Muscle of leg (tissue), 11 donors: Measurements from ENCODE around the gene SDHA. TPM values are rescaled to one million over a fixed set of nuclear protein-coding genes. Genes with fewer than 3 reads are reported as not detected.
"Not testable (repeated sequence)": the region's sequence is repeated elsewhere in the genome, so short reads cannot be mapped to it uniquely, and the experiment has no call there.

ENCODE experiments used
- DNase-seq: peaks from one replicate; pipeline ENCODE4 v3.0.0; 2013
- H3K27ac ChIP-seq: one replicate; pipeline ENCODE4 v1.5.1; 2013; ENCODE audit warnings: mild to moderate bottlenecking, low read length, control low read depth
- H3K27me3 ChIP-seq: one replicate; pipeline ENCODE4 v1.6.1; 2013; ENCODE audit warnings: low read length; ENCODE audit not compliant: control insufficient read depth, insufficient read depth
- H3K36me3 ChIP-seq: one replicate; pipeline ENCODE4 v1.6.1; 2013; ENCODE audit warnings: low read length; ENCODE audit not compliant: control insufficient read depth, insufficient read depth
- H3K4me1 ChIP-seq: one replicate; pipeline ENCODE4 v1.6.1; 2013; ENCODE audit warnings: low read length; ENCODE audit not compliant: control insufficient read depth, insufficient read depth
- H3K4me3 ChIP-seq: one replicate; pipeline ENCODE4 v1.5.1; 2013; ENCODE audit warnings: low read length, control low read depth
- H3K9me3 ChIP-seq: replicated peaks from 2 replicates; pipeline ENCODE4 v1.6.1; 2013; ENCODE audit warnings: low read depth, low read length; ENCODE audit not compliant: control insufficient read depth
- WGBS: methylation state at CpG from one replicate; pipeline ENCODE4 v1.1.5; 2013; ENCODE audit warnings: missing lambda C conversion rate; ENCODE audit not compliant: insufficient coverage; 5-methylcytosine and 5-hydroxymethylcytosine counted together
- polyA plus RNA-seq, 8 donors: library from polyadenylated mRNA; unstranded; fragments of 120-200 nt; gene quantifications; one replicate each; pipeline versions ENCODE4 v1.2.1 to v1.2.3, GENCODE V29; 2013; ENCODE audit warnings: inconsistent platforms in 1 of 8, low replicate concordance in 1 of 8; ENCODE audit not compliant: insufficient read length in 8 of 8, insufficient read depth in 1 of 8
- total RNA-seq: library from RNA; stranded (reverse); fragments of 120-200 nt; gene quantifications from one replicate; pipeline ENCODE4 v1.2.4, GENCODE V29; 2013

Gene SDHA
- total and polyA plus RNA-seq, 9 donors = 86.9 to 110 (median 102) TPM

DNA sequence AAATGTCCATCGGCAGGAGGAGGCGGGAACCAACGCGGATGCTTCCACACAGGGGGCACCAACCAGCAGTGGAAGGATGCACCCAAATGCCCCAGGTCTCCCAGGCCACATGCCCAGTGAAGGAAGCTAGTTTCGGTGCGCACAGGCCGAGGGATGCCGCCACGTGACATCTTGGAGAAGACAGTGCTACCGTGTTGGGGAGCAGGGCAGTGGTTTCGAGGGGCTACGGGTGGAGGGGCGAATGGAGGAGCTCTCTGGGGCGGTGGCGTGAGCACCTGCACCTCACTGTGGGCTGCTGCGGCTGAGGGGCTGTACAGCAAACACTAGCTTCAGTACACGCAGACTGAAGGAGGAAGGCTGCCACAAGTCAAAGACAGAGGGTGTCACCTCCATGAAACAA is 76.7 kb downstream of the SDHA start:
- not testable (repeated sequence) for H3K4me1 ChIP-seq, H3K9me3 ChIP-seq, DNase-seq, H3K36me3 ChIP-seq, H3K27ac ChIP-seq, H3K4me3 ChIP-seq, H3K27me3 ChIP-seq
- whole genome bisulfite sequencing = 93% methylated on average over 13 of the region's 17 CpGs

DNA sequence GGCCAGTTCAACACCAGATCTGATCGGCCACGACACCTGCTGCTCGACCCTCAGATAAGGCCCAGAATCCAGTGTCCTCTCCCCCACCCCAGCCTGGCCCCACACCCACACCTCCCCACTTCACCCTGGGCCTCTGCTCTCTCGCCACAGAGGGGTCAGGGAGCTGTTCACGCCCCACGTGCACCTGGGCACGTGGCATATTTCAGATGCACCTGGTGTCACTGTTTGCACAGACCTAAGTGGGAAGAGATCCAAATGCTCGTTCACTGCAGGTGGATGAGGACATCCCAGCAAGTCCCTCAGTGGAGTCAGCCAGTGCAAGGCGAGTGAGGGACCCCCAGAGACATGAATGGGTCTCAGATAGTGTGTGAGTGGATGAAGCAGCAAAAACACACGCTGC is 78.1 kb downstream of the SDHA start:
- not testable (repeated sequence) for H3K36me3 ChIP-seq, H3K4me3 ChIP-seq, H3K4me1 ChIP-seq, H3K27me3 ChIP-seq, DNase-seq, H3K27ac ChIP-seq, H3K9me3 ChIP-seq
- WGBS = 81% methylated on average over 9 of the region's 10 CpGs

GRCh38 chr5:296954-297353 is 78.8 kb downstream of the SDHA start:
- WGBS = 98% methylated on average over 8 of the region's 16 CpGs
- not testable (repeated sequence) for H3K4me1 ChIP-seq, H3K9me3 ChIP-seq, H3K27ac ChIP-seq, DNase-seq, H3K4me3 ChIP-seq, H3K36me3 ChIP-seq, H3K27me3 ChIP-seq

DNA sequence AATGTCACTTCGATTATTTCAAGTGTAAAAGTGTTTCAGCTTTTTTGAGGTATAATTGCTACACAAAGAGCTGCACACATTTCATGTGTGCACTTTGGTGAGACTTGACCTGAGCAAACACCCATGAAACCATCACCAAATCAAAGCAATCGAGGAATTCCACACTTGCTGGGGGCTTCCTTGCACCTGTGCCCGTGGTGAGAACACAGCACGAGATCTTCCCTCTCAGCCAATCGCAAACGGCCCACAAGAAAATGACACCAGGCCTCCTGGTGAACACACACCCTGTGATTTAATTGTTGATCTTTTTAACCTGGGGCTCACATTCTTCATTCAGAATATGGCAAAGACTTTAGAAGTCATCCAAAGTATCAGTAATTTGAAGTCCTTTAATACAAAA is 79.3 kb downstream of the SDHA start:
- not testable (repeated sequence) for H3K27ac ChIP-seq, H3K9me3 ChIP-seq, DNase-seq, H3K4me1 ChIP-seq, H3K27me3 ChIP-seq, H3K36me3 ChIP-seq, H3K4me3 ChIP-seq
- WGBS = 71% methylated on average over 1 of the region's 6 CpGs

DNA sequence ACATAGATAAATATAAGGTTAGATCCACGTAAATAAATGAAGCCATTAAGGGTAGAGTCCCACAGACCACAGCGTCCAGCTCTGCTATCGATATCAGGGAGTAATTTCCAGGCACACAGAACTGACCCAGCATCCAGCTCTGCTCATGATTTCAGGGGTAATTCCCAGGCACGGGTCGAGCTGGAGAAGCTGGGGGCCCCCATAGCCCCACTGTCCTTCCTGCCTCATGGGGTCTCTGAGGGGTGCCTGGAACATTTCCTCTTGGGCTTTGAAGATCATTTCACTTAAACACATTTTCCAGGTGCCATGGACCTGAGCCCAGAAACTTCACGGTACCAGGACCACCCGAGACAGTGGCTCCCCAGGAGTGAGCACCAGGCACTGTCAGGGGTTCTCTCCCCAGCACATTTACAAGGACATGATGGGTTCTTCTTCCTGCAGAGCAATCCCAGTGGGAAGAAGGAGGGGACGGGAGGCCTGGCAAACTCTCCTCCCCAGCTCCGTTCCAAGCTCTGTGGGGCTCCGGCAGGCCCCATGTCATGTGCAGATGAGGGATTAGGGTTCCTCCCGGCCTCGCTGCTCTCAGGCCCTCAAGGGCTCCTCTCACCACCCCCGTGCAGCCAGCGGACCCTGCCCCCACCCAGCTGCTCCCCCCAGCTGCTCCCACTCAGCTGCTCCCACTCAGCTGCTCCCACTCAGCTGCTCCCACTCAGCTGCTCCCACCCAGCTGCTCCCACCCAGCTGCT is 80.0 kb downstream of the SDHA start:
- not testable (repeated sequence) for DNase-seq, H3K27ac ChIP-seq, H3K36me3 ChIP-seq, H3K9me3 ChIP-seq, H3K27me3 ChIP-seq, H3K4me3 ChIP-seq, H3K4me1 ChIP-seq
- 60% methylated on average over 6 of the region's 14 CpGs for WGBS

- Histone ChIP-seq H3K27me3 (no peaks in the 10 kb centered on the region), H3K4me1 (no peaks in the 10 kb centered on the region), H3K4me3 (no peak overlapping the region), H3K36me3 (no peaks in the 10 kb centered on the region), H3K9me3 (no peaks in the 10 kb centered on the region), H3K27ac (no peak overlapping the region)
- WGBS = no CpG with 5 or more reads among the region's 2 CpGs
- DNase-seq = no peak
Observed at GRCh38 chr5:298737-299125, 80.6 kb downstream of the SDHA start.

- DNase-seq, H3K4me3 ChIP-seq, H3K4me1 ChIP-seq, H3K9me3 ChIP-seq, H3K27me3 ChIP-seq, H3K27ac ChIP-seq, H3K36me3 ChIP-seq: not testable (repeated sequence)
- 20% methylated on average over 1 of the region's 5 CpGs for WGBS
Observed at GRCh38 chr5:299921-300320, 81.8 kb downstream of the SDHA start.

- H3K27me3 ChIP-seq, H3K4me1 ChIP-seq, H3K9me3 ChIP-seq, H3K27ac ChIP-seq, H3K4me3 ChIP-seq, DNase-seq, H3K36me3 ChIP-seq: not testable (repeated sequence)
- 97% methylated on average over 11 of the region's 21 CpGs for WGBS
Observed at GRCh38 chr5:300691-301435, 82.7 kb downstream of the SDHA start.

DNA sequence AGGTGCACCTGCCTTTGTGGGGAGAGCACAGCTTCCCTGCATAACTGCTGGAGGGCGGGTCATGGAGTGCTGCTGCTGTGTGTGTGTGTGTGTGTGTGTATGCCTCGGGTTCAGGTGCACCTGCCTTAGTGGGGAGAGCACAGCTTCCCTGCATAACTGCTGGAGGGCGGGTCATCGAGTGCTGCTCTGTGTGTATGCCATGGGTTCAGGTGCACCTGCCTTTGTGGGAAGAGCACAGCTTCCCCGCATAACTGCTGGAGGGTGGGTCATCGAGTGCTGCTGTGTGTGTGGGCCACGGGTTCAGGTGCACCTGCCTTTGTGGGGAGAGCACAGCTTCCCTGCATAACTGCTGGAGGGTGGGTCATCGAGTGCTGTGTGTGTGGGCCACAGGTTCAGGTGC is 84.3 kb downstream of the SDHA start:
- H3K36me3 ChIP-seq = peaks cover 14% of the 10 kb centered on the region
- DNase-seq = not testable (repeated sequence)
- WGBS = 69% methylated on average over 4 of the region's 8 CpGs

DNA sequence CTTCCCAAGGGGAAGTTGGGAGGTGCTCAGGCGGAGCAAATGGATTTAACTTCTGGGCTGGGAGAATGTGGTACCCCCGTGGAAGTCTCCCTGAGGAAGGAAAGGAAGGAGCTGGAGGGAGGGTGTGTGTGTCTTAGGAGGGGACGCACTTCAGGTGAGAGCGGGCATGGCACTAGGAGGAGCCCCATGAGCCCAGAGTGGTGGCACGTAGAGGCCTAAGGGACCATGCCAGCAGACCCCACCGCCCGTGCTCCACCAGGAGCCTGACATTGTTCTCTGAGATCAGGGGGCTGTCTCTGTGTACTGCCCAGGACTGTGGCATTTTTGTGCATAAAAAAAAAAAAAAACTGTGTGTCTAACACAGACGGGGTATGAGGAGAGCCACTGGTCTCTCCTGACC is 84.8 kb downstream of the SDHA start:
- DNase-seq = no peak
- peaks cover 20% of the 10 kb centered on the region for H3K36me3 ChIP-seq
- H3K4me3 ChIP-seq = no peak overlapping the region
- no peak overlapping the region for H3K27ac ChIP-seq
- H3K4me1 ChIP-seq = peaks cover under 1% of the 10 kb centered on the region
- no peaks in the 10 kb centered on the region for H3K27me3 ChIP-seq
- WGBS = 81% methylated on average over 7 of the region's 8 CpGs
- H3K9me3 ChIP-seq = no peaks in the 10 kb centered on the region

More for the DNA sequence above, 84.3 kb downstream of the SDHA start:
- not testable (repeated sequence) for H3K4me3 ChIP-seq, H3K4me1 ChIP-seq, H3K27me3 ChIP-seq, H3K9me3 ChIP-seq, H3K27ac ChIP-seq
